Glomerular visceral epithelial cell (primary cell): ENCODE results near the gene PTPRM.
A peak's percentile ranks its signal among the peaks of the same experiment; 100 is the strongest.

ENCODE experiments used
- DNase-seq: peaks from one replicate; pipeline ENCODE4 v3.0.0-alpha.2; 2016; ENCODE audit errors: extremely low spot score

The PTPRM gene

GRCh38 chr18:7896805-7897518 is 329.8 kb downstream of the PTPRM start:
- no peak for DNase-seq

- DNase-seq: no peak
Measured at GRCh38 chr18:7898181-7898580, 331.1 kb downstream of the PTPRM start.

GRCh38 chr18:7899078-7899477 is 332.0 kb downstream of the PTPRM start:
- no peak for DNase-seq

- DNase-seq: no peak
Measured at GRCh38 chr18:7900091-7900490, 333.0 kb downstream of the PTPRM start.

GRCh38 chr18:7901657-7902056 is 334.5 kb downstream of the PTPRM start:
- DNase-seq: no peak

GRCh38 chr18:7902399-7902839 is 335.3 kb downstream of the PTPRM start:
- DNase-seq: no peak

- DNase-seq: no peak
Measured at GRCh38 chr18:7904529-7904928, 337.4 kb downstream of the PTPRM start.

GRCh38 chr18:7908681-7909299 is 341.7 kb downstream of the PTPRM start:
- DNase-seq: no peak

GRCh38 chr18:7914834-7915670 is 347.9 kb downstream of the PTPRM start:
- no peak for DNase-seq

GRCh38 chr18:7918701-7919100 is 351.6 kb downstream of the PTPRM start:
- DNase-seq: no peak

GRCh38 chr18:7919565-7919964 is 352.4 kb downstream of the PTPRM start:
- DNase-seq: no peak

GRCh38 chr18:7921938-7922587 is 354.9 kb downstream of the PTPRM start:
- peak; percentile 47 for DNase-seq

GRCh38 chr18:7923105-7923504 is 356.0 kb downstream of the PTPRM start:
- no peak for DNase-seq

GRCh38 chr18:7924616-7925015 is 357.5 kb downstream of the PTPRM start:
- no peak for DNase-seq

GRCh38 chr18:7926526-7926925 is 359.4 kb downstream of the PTPRM start:
- peak; percentile 56 for DNase-seq

- no peak for DNase-seq
Measured at GRCh38 chr18:7927119-7927518, 360.0 kb downstream of the PTPRM start.

- no peak for DNase-seq
Measured at GRCh38 chr18:7931763-7932162, 364.6 kb downstream of the PTPRM start.

- no peak for DNase-seq
Measured at GRCh38 chr18:7937268-7937667, 370.2 kb downstream of the PTPRM start.

- no peak for DNase-seq
Measured at GRCh38 chr18:7939521-7939920, 372.4 kb downstream of the PTPRM start.

- DNase-seq: no peak
Measured at GRCh38 chr18:7940379-7940778, 373.3 kb downstream of the PTPRM start.

- DNase-seq: no peak
Measured at GRCh38 chr18:7940971-7941370, 373.9 kb downstream of the PTPRM start.

GRCh38 chr18:7941533-7941932 is 374.4 kb downstream of the PTPRM start:
- no peak for DNase-seq
